RWPE2 (cell line): Measurements from ENCODE around the gene MATK.
A peak's percentile ranks its signal among the peaks of the same experiment; 100 is the strongest.

Experiments
- ATAC-seq: fragments of 200-7000 bp; cut with Tn5 transposase; 3 replicates; pipeline ENCODE4 v1.9.1; 2021; ENCODE audit warnings: low read depth
- DNase-seq: peaks from one replicate; pipeline ENCODE4 v3.0.0-alpha.2; 2020; ENCODE audit warnings: low spot score
- H3K27ac ChIP-seq: fragments of 450-650 bp; 2 replicates; pipeline ENCODE4 v1.5.1; 2017; ENCODE audit warnings: mild to moderate bottlenecking; ENCODE audit not compliant: poor library complexity, severe bottlenecking
- H3K27me3 ChIP-seq: fragments of 250-450 bp; sonication (Bioruptor Pico); 2 replicates; pipeline ENCODE4 v1.5.1; 2021; ENCODE audit warnings: mild to moderate bottlenecking, moderate library complexity; ENCODE audit not compliant: insufficient read depth, poor library complexity, severe bottlenecking
- H3K36me3 ChIP-seq: fragments of 250-450 bp; sonication (Bioruptor Pico); 2 replicates; pipeline ENCODE4 v1.5.1; 2020; ENCODE audit warnings: low read depth, mild to moderate bottlenecking, moderate library complexity
- H3K4me1 ChIP-seq: fragments of 250-450 bp; sonication (Bioruptor Pico); 2 replicates; pipeline ENCODE4 v1.5.1; 2021; ENCODE audit warnings: mild to moderate bottlenecking, moderate library complexity; ENCODE audit not compliant: insufficient read depth, poor library complexity, severe bottlenecking
- H3K4me3 ChIP-seq: fragments of 250-450 bp; sonication (Bioruptor Pico); 2 replicates; pipeline ENCODE4 v1.5.1; 2021; ENCODE audit warnings: mild to moderate bottlenecking, moderate library complexity; ENCODE audit not compliant: severe bottlenecking
- H3K9me3 ChIP-seq: fragments of 250-450 bp; sonication (Bioruptor Pico); 2 replicates; pipeline ENCODE4 v1.5.1; 2021; ENCODE audit warnings: mild to moderate bottlenecking, moderate library complexity; ENCODE audit not compliant: severe bottlenecking
- CTCF ChIP-seq: fragments of 450-650 bp; IDR thresholded peaks from one replicate; pipeline ENCODE4 v1.5.1; 2017; ENCODE audit warnings: mild to moderate bottlenecking, moderate library complexity; ENCODE audit not compliant: poor library complexity, severe bottlenecking

Gene MATK

GRCh38 chr19:3762501-3763459 is 23.4 kb downstream of the MATK start, which contains the start of gene MRPL54:
Gene MRPL54, plus strand, starts transcription at chr19:3762682. Its CDS starts 19 bp downstream, at chr19:3762701.
- TF ChIP-seq CTCF, result no peak
- H3K4me1 ChIP-seq, result no peaks in the 10 kb centered on the region
- H3K9me3 ChIP-seq, result no peaks in the 10 kb centered on the region
- peaks cover 18% of the 10 kb centered on the region for H3K36me3 ChIP-seq
- DNase-seq (peak; percentile 96), ATAC-seq (peak; percentile 91)
- peak within 1 kb of the TSS; percentile 76 for H3K27ac ChIP-seq
- H3K27me3 ChIP-seq, result no peaks in the 10 kb centered on the region
- H3K4me3 ChIP-seq, result peak within 1 kb of the TSS; percentile 88

DNA sequence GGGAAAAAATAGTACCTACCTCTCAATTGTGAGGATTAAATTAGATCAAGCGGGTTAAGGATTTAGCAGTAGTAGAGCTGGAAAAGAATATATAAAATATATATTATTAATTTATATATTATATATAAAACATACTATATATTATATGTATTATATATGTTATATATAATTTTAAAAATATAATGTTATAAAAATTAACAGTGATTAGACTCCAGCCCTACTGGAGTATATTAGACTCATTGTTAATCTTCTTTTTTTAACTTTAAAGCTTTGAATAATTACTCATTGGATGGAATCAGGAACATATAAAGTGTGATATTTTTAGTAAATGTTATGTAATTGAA is 24.1 kb downstream of the MATK start:
- Histone ChIP-seq H3K36me3 (peaks cover 18% of the 10 kb centered on the region), H3K27ac (peak overlapping the region; percentile 76), H3K27me3 (no peaks in the 10 kb centered on the region), H3K4me1 (no peaks in the 10 kb centered on the region), H3K4me3 (peak overlapping the region; percentile 69), H3K9me3 (no peaks in the 10 kb centered on the region)
- DNase-seq (no peak), ATAC-seq (no peak)
- TF ChIP-seq CTCF, result no peak

- H3K27me3 ChIP-seq, result no peaks in the 10 kb centered on the region
- H3K36me3 ChIP-seq, result peaks cover 18% of the 10 kb centered on the region
- no peaks in the 10 kb centered on the region for H3K4me1 ChIP-seq
- peak; percentile 50; the same call in 2 of the 3 replicates for ATAC-seq
- H3K9me3 ChIP-seq, result no peaks in the 10 kb centered on the region
- DNase-seq, result no peak
- TF ChIP-seq CTCF, result peak; percentile 77
- peak within 1 kb of the TSS; percentile 88 for H3K4me3 ChIP-seq
- peak within 1 kb of the TSS; percentile 76 for H3K27ac ChIP-seq
These were observed 24.6 kb downstream of the MATK start, which contains the start of gene APBA3 for GRCh38 chr19:3761382-3762129. Gene APBA3, minus strand, starts transcription at chr19:3761692. Its CDS starts 1,428 bp downstream, at chr19:3760264.

DNA sequence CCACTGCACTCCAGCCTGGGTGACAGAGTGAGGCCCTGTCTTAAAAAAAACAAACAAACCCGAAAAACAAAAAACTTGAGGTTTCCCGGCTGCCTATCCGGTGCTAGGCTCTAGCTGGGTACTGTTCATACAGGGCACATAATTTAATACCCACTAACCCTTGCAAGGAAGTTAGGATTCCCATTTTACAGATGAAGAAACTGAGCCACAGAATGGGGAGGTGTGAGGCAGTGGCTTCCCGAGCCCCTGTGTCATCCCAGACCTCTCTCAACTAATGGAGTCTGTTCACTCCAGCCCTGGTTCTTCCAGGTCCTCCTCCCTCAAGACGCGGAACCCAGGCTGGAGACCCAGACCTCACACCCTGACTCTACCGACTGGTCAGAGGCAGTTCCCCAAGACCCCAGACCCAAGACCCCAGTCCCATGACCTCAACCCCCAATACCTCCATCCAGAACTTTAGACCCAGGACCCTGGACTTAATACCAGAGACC is 25.3 kb downstream of the MATK start:
- H3K4me1 ChIP-seq, result no peaks in the 10 kb centered on the region
- ATAC-seq (no peak), DNase-seq (no peak)
- H3K27me3 ChIP-seq, result no peaks in the 10 kb centered on the region
- H3K4me3 ChIP-seq, result peak overlapping the region; percentile 88
- TF ChIP-seq CTCF, result no peak
- no peaks in the 10 kb centered on the region for H3K9me3 ChIP-seq
- peak overlapping the region; percentile 14 for H3K27ac ChIP-seq
- H3K36me3 ChIP-seq, result peaks cover 14% of the 10 kb centered on the region
